NCI-H1930 (cell line): ENCODE results near the gene KSR1.

Source experiments
- DNase-seq, 2 experiments: peaks; one replicate each; lab custom pipeline; 2025; lab: John Stamatoyannopoulos, UW

Gene KSR1

GRCh38 chr17:27591986-27592385, 135.7 kb downstream of the KSR1 start:
- DNase-seq = no peak

GRCh38 chr17:27593232-27593856, 137.1 kb downstream of the KSR1 start:
- DNase-seq = no peak

- no peak for DNase-seq
Observed at GRCh38 chr17:27593857-27594255, 137.6 kb downstream of the KSR1 start.

- no peak for DNase-seq
Observed at GRCh38 chr17:27595208-27595607, 139.0 kb downstream of the KSR1 start.

GRCh38 chr17:27596096-27596495, 139.8 kb downstream of the KSR1 start:
- no peak for DNase-seq

- DNase-seq = no peak
Observed at GRCh38 chr17:27596566-27597187, 140.4 kb downstream of the KSR1 start.

GRCh38 chr17:27597188-27597580, 140.9 kb downstream of the KSR1 start:
- DNase-seq = no peak

- DNase-seq = no peak
Observed at GRCh38 chr17:27597783-27598320, 141.6 kb downstream of the KSR1 start.

GRCh38 chr17:27598337-27599050, 142.2 kb downstream of the KSR1 start:
- no peak for DNase-seq

- DNase-seq = no peak
Observed at GRCh38 chr17:27600471-27600870, 144.2 kb downstream of the KSR1 start.

- peak; percentile 14 to 39 for DNase-seq
Observed at GRCh38 chr17:27601069-27601974, 145.1 kb downstream of the KSR1 start.

- no peak for DNase-seq
Observed at GRCh38 chr17:27601975-27602302, 145.7 kb downstream of the KSR1 start.

GRCh38 chr17:27602721-27603420, 146.6 kb downstream of the KSR1 start:
- peak; percentile 5 to 22 for DNase-seq

- no peak for DNase-seq
Observed at GRCh38 chr17:27603421-27603770, 147.1 kb downstream of the KSR1 start.

- no peak for DNase-seq
Observed at GRCh38 chr17:27603880-27604794, 147.9 kb downstream of the KSR1 start.

- no peak for DNase-seq
Observed at GRCh38 chr17:27605409-27605808, 149.2 kb downstream of the KSR1 start.

GRCh38 chr17:27607521-27608091, 151.4 kb downstream of the KSR1 start:
- DNase-seq = no peak

- no peak for DNase-seq
Observed at GRCh38 chr17:27608328-27609230, 152.3 kb downstream of the KSR1 start.
